Nucleus accumbens (tissue), 56 donors: Measurements from ENCODE around the gene UBXN1.
"Not testable (repeated sequence)": the region's sequence is repeated elsewhere in the genome, so short reads cannot be mapped to it uniquely, and the experiment has no call there.

Experiments used
- DNase-seq, 56 donors: peaks; one replicate each; lab custom pipeline; 2025; lab: John Stamatoyannopoulos, UW

The UBXN1 gene

GRCh38 chr11:62677156-62677555, 1.7 kb downstream of the UBXN1 start:
- DNase-seq: no peak

GRCh38 chr11:62676698-62677097, 2.2 kb downstream of the UBXN1 start:
- DNase-seq: no peak

- DNase-seq: not testable (repeated sequence)
Observed at GRCh38 chr11:62675415-62675814, 3.5 kb downstream of the UBXN1 start.

- no peak for DNase-seq
Observed at GRCh38 chr11:62673196-62673525, 5.7 kb downstream of the UBXN1 start.

- peak in 55 of 56 donors; percentile 34 to 89 (median 75) for DNase-seq
Observed at GRCh38 chr11:62671608-62672389, 7.1 kb downstream of the UBXN1 start, which contains the start of the genes LBHD1 and UQCC3. Gene LBHD1 (minus strand): TSS chr11:62672267. CDS start chr11:62670031, 2,236 bp downstream. Gene UQCC3 (plus strand): TSS chr11:62671673. CDS start chr11:62671746, 73 bp downstream.

GRCh38 chr11:62671236-62671607, 7.7 kb downstream of the UBXN1 start:
- peak in 1 of 56 donors; percentile 61 for DNase-seq

- no peak for DNase-seq
Observed at GRCh38 chr11:62669420-62670161, 9.3 kb downstream of the UBXN1 start.

GRCh38 chr11:62667460-62667859, 11.4 kb downstream of the UBXN1 start:
- DNase-seq: no peak

- DNase-seq: no peak
Observed at GRCh38 chr11:62666259-62666926, 12.5 kb downstream of the UBXN1 start.

- peak in 28 of 56 donors; percentile 14 to 79 (median 52) for DNase-seq
Observed at GRCh38 chr11:62665599-62666258, 13.1 kb downstream of the UBXN1 start.

GRCh38 chr11:62665075-62665598, 13.7 kb downstream of the UBXN1 start, which contains the start of the genes C11orf98 and CSKMT:
Gene C11orf98 (minus strand): TSS chr11:62665210. CDS start chr11:62665169, 41 bp downstream.
Gene CSKMT (plus strand): TSS chr11:62665312. CDS start chr11:62665880, 568 bp downstream.
- DNase-seq: peak; percentile 62 to 97 (median 93)

GRCh38 chr11:62664405-62665074, 14.3 kb downstream of the UBXN1 start:
- DNase-seq: peak in 15 of 56 donors; percentile 34 to 79 (median 66)

- no peak for DNase-seq
Observed at GRCh38 chr11:62656796-62657429, 22.0 kb downstream of the UBXN1 start.

GRCh38 chr11:62654297-62654696, 24.6 kb downstream of the UBXN1 start:
- no peak for DNase-seq

GRCh38 chr11:62652161-62653006, 26.5 kb downstream of the UBXN1 start:
- DNase-seq: peak in 1 of 56 donors; percentile 44

GRCh38 chr11:62650283-62650682, 28.6 kb downstream of the UBXN1 start:
- not testable (repeated sequence) for DNase-seq

- no peak for DNase-seq
Observed at GRCh38 chr11:62649486-62649885, 29.4 kb downstream of the UBXN1 start.

GRCh38 chr11:62648967-62649364, 29.9 kb downstream of the UBXN1 start:
- DNase-seq: no peak
